ENCODE data around the gene JAK1.

- TF ChIP-seq PKNOX1 (IDR thresholded peaks at IDR 0.05): peak; percentile 62
- TF ChIP-seq RAD21 (CRISPR knock-in tag; conservative IDR thresholded peaks at IDR 0.05 in 1 of 2, IDR thresholded peaks at IDR 0.05 in 1 of 2): no peak
- no peak for TF ChIP-seq REST (IDR thresholded peaks at IDR 0.05; ENCODE audit: borderline replicate concordance)
- no peak for TF ChIP-seq REST (CRISPR knock-in tag; IDR thresholded peaks at IDR 0.05; ENCODE audit: low read depth)
- no peak for TF ChIP-seq KAT7 (CRISPR knock-in tag; IDR thresholded peaks at IDR 0.05; ENCODE audit: borderline replicate concordance)
- no peak for TF ChIP-seq CTCF (IDR thresholded peaks at IDR 0.05 in 2 of 3, conservative IDR thresholded peaks at IDR 0.05 in 1 of 3; ENCODE audit: insufficient read depth in 2 of 3, low read depth in 1 of 3, low read length in 3 of 3)
- TF ChIP-seq BRD9 (IDR thresholded peaks at IDR 0.05; ENCODE audit: low read depth, partially characterized antibody): no peak
- TF ChIP-seq CBFB (CRISPR knock-in tag; IDR thresholded peaks at IDR 0.05): no peak
- no peak for TF ChIP-seq GABPA (tag; conservative IDR thresholded peaks at IDR 0.05; ENCODE audit: low read depth)
These were observed 175.4 kb downstream of the JAK1 start for GRCh38 chr1:64790832-64791487.

Data from K562 (cell line).